Prostate gland (tissue), 2 donors: Measurements from ENCODE around the gene EFCAB9.

Source experiments
- POLR2A ChIP-seq: fragments of 450-650 bp; IDR thresholded peaks from one replicate; pipeline ENCODE4 v1.6.1; 2016; ENCODE audit warnings: antibody characterized with exemption, mild to moderate bottlenecking
- POLR2AphosphoS5 ChIP-seq: sonication (generic); formaldehyde crosslinking; IDR thresholded peaks from one replicate; pipeline ENCODE4 v1.6.1; 2017; ENCODE audit warnings: antibody characterized with exemption
- TF ChIP-seq, protein P1 (sequence below), 4 experiments: fragments of 200-600 bp in 2 of 4; fragments of 450-650 bp in 2 of 4; sonication (generic) in 2 of 4; IDR thresholded peaks; 1 replicate in 3 of 4; 2 replicates in 1 of 4; pipeline ENCODE4 v1.5.1; 2016 to 2019; ENCODE audit warnings: antibody characterized with exemption in 4 of 4, mild to moderate bottlenecking in 2 of 4, moderate library complexity in 2 of 4

DNA sequence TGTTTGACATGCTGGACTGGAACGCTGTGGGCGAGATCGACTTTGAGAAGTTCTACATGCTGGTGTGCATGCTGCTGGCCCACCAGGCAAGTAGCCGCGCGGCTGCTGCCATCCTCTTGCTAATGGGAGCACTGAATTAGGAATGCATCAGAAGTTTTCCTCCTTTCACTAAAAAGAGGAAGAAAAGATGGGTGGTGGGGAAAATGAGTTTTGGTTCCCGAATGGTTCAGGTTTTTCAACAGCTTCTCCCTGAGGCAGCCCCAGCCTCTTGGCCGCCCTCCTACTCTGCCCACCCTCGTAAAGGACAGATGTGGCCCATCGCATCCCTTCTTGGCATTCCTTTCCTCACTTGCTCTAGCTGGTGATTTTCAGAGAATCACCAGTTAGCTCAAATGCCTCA lies 5.5 kb downstream of the EFCAB9 start:
- TF ChIP-seq POLR2A, result no peak
- TF ChIP-seq, protein P1, sequence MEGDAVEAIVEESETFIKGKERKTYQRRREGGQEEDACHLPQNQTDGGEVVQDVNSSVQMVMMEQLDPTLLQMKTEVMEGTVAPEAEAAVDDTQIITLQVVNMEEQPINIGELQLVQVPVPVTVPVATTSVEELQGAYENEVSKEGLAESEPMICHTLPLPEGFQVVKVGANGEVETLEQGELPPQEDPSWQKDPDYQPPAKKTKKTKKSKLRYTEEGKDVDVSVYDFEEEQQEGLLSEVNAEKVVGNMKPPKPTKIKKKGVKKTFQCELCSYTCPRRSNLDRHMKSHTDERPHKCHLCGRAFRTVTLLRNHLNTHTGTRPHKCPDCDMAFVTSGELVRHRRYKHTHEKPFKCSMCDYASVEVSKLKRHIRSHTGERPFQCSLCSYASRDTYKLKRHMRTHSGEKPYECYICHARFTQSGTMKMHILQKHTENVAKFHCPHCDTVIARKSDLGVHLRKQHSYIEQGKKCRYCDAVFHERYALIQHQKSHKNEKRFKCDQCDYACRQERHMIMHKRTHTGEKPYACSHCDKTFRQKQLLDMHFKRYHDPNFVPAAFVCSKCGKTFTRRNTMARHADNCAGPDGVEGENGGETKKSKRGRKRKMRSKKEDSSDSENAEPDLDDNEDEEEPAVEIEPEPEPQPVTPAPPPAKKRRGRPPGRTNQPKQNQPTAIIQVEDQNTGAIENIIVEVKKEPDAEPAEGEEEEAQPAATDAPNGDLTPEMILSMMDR (IDR thresholded peaks at IDR 0.05), result no peak
- TF ChIP-seq POLR2AphosphoS5, result no peak
